Gastrocnemius medialis (tissue), 4 donors: ENCODE results near the gene CD96. TPM values are rescaled to one million over a fixed set of nuclear protein-coding genes. Genes with fewer than 3 reads are reported as not detected.

Experiments used
- ATAC-seq, 2 donors: fragments of 150-250 bp; one replicate each; pipeline ENCODE4 v1.9.1; 2016
- DNase-seq, 2 donors: peaks; one replicate each; pipeline ENCODE4 v3.0.0-alpha.2; 2019
- H3K27ac ChIP-seq, 4 donors: fragments of 200-600 bp; sonication (generic); 1 replicate in 1 of 4; 2 replicates in 3 of 4; pipeline ENCODE4 v1.5.1; 2016 to 2018; ENCODE audit warnings: mild to moderate bottlenecking in 2 of 4, moderate library complexity in 1 of 4
- H3K27me3 ChIP-seq, 3 donors: fragments of 200-600 bp; sonication (generic) in 2 of 3; 1 replicate in 1 of 3; 2 replicates in 2 of 3; pipeline versions ENCODE4 v1.5.1 to v1.6.0; 2016 to 2019; ENCODE audit warnings: mild to moderate bottlenecking in 1 of 3, moderate library complexity in 1 of 3
- H3K36me3 ChIP-seq, 2 donors: fragments of 200-600 bp; sonication (generic) in 1 of 2; one replicate each; pipeline ENCODE4 v1.5.1; 2017 to 2018
- H3K4me1 ChIP-seq, 2 donors: fragments of 200-600 bp; sonication (generic) in 1 of 2; one replicate each; pipeline ENCODE4 v1.5.1; 2016 to 2017; ENCODE audit warnings: mild to moderate bottlenecking in 2 of 2
- H3K4me3 ChIP-seq, 4 donors: fragments of 200-600 bp; sonication (generic) in 3 of 4; 1 replicate in 1 of 4; 2 replicates in 3 of 4; pipeline ENCODE4 v1.5.1; 2016 to 2019; ENCODE audit warnings: mild to moderate bottlenecking in 2 of 4
- H3K9me3 ChIP-seq, 3 donors: fragments of 200-600 bp; sonication (generic) in 2 of 3; 1 replicate in 1 of 3; 2 replicates in 2 of 3; pipeline ENCODE4 v1.5.1; 2016 to 2019
- CTCF ChIP-seq, 5 experiments: fragments of 450-650 bp in 3 of 5; fragments of 200-600 bp in 2 of 5; sonication (generic) in 2 of 5; IDR thresholded peaks in 4 of 5; conservative IDR thresholded peaks in 1 of 5; 1 replicate in 4 of 5; 2 replicates in 1 of 5; pipeline ENCODE4 v1.5.1; 2016 to 2019; ENCODE audit warnings: antibody characterized with exemption in 5 of 5, mild to moderate bottlenecking in 3 of 5, moderate library complexity in 3 of 5
- POLR2A ChIP-seq, 2 donors: fragments of 450-650 bp; IDR thresholded peaks; one replicate each; pipeline ENCODE4 v1.6.1; 2017; ENCODE audit warnings: antibody characterized with exemption in 2 of 2, mild to moderate bottlenecking in 2 of 2, moderate library complexity in 2 of 2
- in situ Hi-C, 4 donors: fragments of 200-750 bp; cut with MboI; loops; one replicate each; pipeline versions ENCODE4 v1.15.0 to v1.8.0; 2017; ENCODE audit warnings: low sequenced_read_pairs in 4 of 4
- intact Hi-C: fragments of 100-400 bp; cut with DNase I; formaldehyde crosslinking; loops from one replicate; pipeline ENCODE4 v1.15.1; 2023; ENCODE audit warnings: low total_unique reads
- total RNA-seq, 4 donors: library from RNA; depleted of rRNA; stranded (reverse); fragments of >200 nt; gene quantifications; one replicate each; pipeline versions ENCODE4 v1.1.0 to v1.2.3, GENCODE V29; 2016

Gene CD96
- total RNA-seq, 4 donors from 2014 or later = 0.85 TPM; not detected in 3

- Histone ChIP-seq H3K36me3 (no peaks in the 10 kb centered on the region), H3K27me3 (no peaks in the 10 kb centered on the region), H3K27ac (no peak overlapping the region), H3K4me3 (no peak overlapping the region), H3K4me1 (no peaks in the 10 kb centered on the region), H3K9me3 (no peaks in the 10 kb centered on the region)
- ATAC-seq (no peak), DNase-seq (no peak)
- TF ChIP-seq POLR2A (IDR thresholded peaks at IDR 0.05) = no peak
- TF ChIP-seq CTCF (IDR thresholded peaks at IDR 0.05 in 4 of 5, conservative IDR thresholded peaks at IDR 0.05 in 1 of 5) = no peak
- intact Hi-C loops (no loop called here), in situ Hi-C loops (no loop called here)
Measured at GRCh38 chr3:111582120-111582474, 40.1 kb downstream of the CD96 start.

- no peaks in the 10 kb centered on the region for H3K4me1 ChIP-seq
- no peak for ATAC-seq
- intact Hi-C loops = no loop called here
- H3K27me3 ChIP-seq = no peaks in the 10 kb centered on the region
- H3K27ac ChIP-seq = no peak overlapping the region
- DNase-seq = no peak
- H3K36me3 ChIP-seq = no peaks in the 10 kb centered on the region
- no peaks in the 10 kb centered on the region for H3K9me3 ChIP-seq
- TF ChIP-seq CTCF (IDR thresholded peaks at IDR 0.05 in 4 of 5, conservative IDR thresholded peaks at IDR 0.05 in 1 of 5) (no peak), POLR2A (IDR thresholded peaks at IDR 0.05) (no peak)
- H3K4me3 ChIP-seq = no peak overlapping the region
- in situ Hi-C loops = no loop called here
Measured at GRCh38 chr3:111584744-111585143, 42.7 kb downstream of the CD96 start.

GRCh38 chr3:111585217-111585616 is 43.2 kb downstream of the CD96 start:
- TF ChIP-seq CTCF (IDR thresholded peaks at IDR 0.05 in 4 of 5, conservative IDR thresholded peaks at IDR 0.05 in 1 of 5) (no peak), POLR2A (IDR thresholded peaks at IDR 0.05) (no peak)
- Histone ChIP-seq H3K9me3 (no peaks in the 10 kb centered on the region), H3K36me3 (no peaks in the 10 kb centered on the region), H3K27ac (no peak overlapping the region), H3K4me1 (no peaks in the 10 kb centered on the region), H3K4me3 (no peak overlapping the region), H3K27me3 (no peaks in the 10 kb centered on the region)
- DNase-seq (no peak), ATAC-seq (no peak)
- intact Hi-C loops = no loop called here
- in situ Hi-C loops = no loop called here

GRCh38 chr3:111588527-111588926 is 46.5 kb downstream of the CD96 start:
- no peaks in the 10 kb centered on the region for H3K27me3 ChIP-seq
- TF ChIP-seq CTCF (IDR thresholded peaks at IDR 0.05 in 4 of 5, conservative IDR thresholded peaks at IDR 0.05 in 1 of 5) (no peak), POLR2A (IDR thresholded peaks at IDR 0.05) (no peak)
- H3K4me1 ChIP-seq = no peaks in the 10 kb centered on the region
- no peak overlapping the region for H3K27ac ChIP-seq
- ATAC-seq (no peak), DNase-seq (no peak)
- intact Hi-C loops = no loop called here
- H3K36me3 ChIP-seq = no peaks in the 10 kb centered on the region
- no peak overlapping the region for H3K4me3 ChIP-seq
- in situ Hi-C loops = no loop called here
- H3K9me3 ChIP-seq = no peaks in the 10 kb centered on the region
